T follicular helper cell (primary cell): ENCODE measurements around the gene XXYLT1.

Experiments used
- DNase-seq: peaks from one replicate; pipeline ENCODE4 v3.0.0-alpha.2; 2020; ENCODE audit warnings: low read depth

The XXYLT1 gene

GRCh38 chr3:195129644-195130492 lies 141.1 kb downstream of the XXYLT1 start:
- no peak for DNase-seq

- no peak for DNase-seq
Measured at GRCh38 chr3:195129072-195129643, 141.8 kb downstream of the XXYLT1 start.

- no peak for DNase-seq
Measured at GRCh38 chr3:195128255-195129071, 142.5 kb downstream of the XXYLT1 start.

- no peak for DNase-seq
Measured at GRCh38 chr3:195126056-195126605, 144.8 kb downstream of the XXYLT1 start.

GRCh38 chr3:195125646-195126045 lies 145.3 kb downstream of the XXYLT1 start:
- DNase-seq, result no peak

GRCh38 chr3:195124378-195124992 lies 146.5 kb downstream of the XXYLT1 start:
- DNase-seq, result no peak

- no peak for DNase-seq
Measured at GRCh38 chr3:195123281-195123691, 147.7 kb downstream of the XXYLT1 start.

- DNase-seq, result no peak
Measured at GRCh38 chr3:195122261-195122660, 148.7 kb downstream of the XXYLT1 start.

- DNase-seq, result no peak
Measured at GRCh38 chr3:195120267-195120601, 150.7 kb downstream of the XXYLT1 start.

- DNase-seq, result no peak
Measured at GRCh38 chr3:195119461-195120266, 151.3 kb downstream of the XXYLT1 start.

- no peak for DNase-seq
Measured at GRCh38 chr3:195118671-195119070, 152.3 kb downstream of the XXYLT1 start.

- no peak for DNase-seq
Measured at GRCh38 chr3:195117978-195118581, 152.9 kb downstream of the XXYLT1 start.

GRCh38 chr3:195116407-195117185 lies 154.4 kb downstream of the XXYLT1 start:
- DNase-seq, result no peak

- no peak for DNase-seq
Measured at GRCh38 chr3:195115600-195116406, 155.2 kb downstream of the XXYLT1 start.

GRCh38 chr3:195114786-195115599 lies 156.0 kb downstream of the XXYLT1 start:
- no peak for DNase-seq

GRCh38 chr3:195113536-195114425 lies 157.2 kb downstream of the XXYLT1 start:
- no peak for DNase-seq

- DNase-seq, result no peak
Measured at GRCh38 chr3:195113048-195113447, 157.9 kb downstream of the XXYLT1 start.
